Measurements from ENCODE around the gene C11orf24. TPM values are rescaled to one million over a fixed set of nuclear protein-coding genes. Genes with fewer than 3 reads are reported as not detected.

The C11orf24 gene
- total RNA-seq, 4 donors from 2014 or later = 33.3 to 59.4 (median 41.2) TPM

DNA sequence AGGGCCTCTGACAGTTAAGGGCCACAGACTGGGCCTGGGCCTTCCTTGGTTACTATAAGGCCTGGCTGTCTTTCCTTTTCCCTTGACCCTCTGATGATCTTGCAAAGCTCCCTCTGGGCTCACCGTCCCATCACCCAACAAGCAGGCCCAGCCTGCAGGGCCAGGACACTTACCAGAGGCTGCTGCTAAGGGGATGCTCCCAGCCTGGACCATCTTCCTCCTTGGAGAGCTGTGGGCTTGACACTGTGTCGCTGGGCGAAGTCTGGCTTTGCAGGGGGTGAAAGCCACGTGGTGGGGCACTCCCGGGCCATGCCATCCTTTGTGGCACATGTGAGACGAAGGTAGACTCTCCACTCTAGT, 3.9 kb downstream of the C11orf24 start:
- peak overlapping the region; percentile 56 to 95 (median 88) for H3K27ac ChIP-seq
- TF ChIP-seq, protein P1, sequence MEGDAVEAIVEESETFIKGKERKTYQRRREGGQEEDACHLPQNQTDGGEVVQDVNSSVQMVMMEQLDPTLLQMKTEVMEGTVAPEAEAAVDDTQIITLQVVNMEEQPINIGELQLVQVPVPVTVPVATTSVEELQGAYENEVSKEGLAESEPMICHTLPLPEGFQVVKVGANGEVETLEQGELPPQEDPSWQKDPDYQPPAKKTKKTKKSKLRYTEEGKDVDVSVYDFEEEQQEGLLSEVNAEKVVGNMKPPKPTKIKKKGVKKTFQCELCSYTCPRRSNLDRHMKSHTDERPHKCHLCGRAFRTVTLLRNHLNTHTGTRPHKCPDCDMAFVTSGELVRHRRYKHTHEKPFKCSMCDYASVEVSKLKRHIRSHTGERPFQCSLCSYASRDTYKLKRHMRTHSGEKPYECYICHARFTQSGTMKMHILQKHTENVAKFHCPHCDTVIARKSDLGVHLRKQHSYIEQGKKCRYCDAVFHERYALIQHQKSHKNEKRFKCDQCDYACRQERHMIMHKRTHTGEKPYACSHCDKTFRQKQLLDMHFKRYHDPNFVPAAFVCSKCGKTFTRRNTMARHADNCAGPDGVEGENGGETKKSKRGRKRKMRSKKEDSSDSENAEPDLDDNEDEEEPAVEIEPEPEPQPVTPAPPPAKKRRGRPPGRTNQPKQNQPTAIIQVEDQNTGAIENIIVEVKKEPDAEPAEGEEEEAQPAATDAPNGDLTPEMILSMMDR (IDR thresholded peaks at IDR 0.05) = no peak
- TF ChIP-seq POLR2A (IDR thresholded peaks at IDR 0.05) (no peak), EP300 (IDR thresholded peaks at IDR 0.05) (no peak)
- H3K4me1 ChIP-seq = peaks cover 0 to 82% (median 48%) of the 10 kb centered on the region in 4 donors
- H3K9me3 ChIP-seq = no peaks in the 10 kb centered on the region
- 71 to 85% methylated on average over 6 of the region's 6 CpGs for WGBS, 2 donors
- peaks cover 4 to 47% (median 11%) of the 10 kb centered on the region in 3 donors for H3K36me3 ChIP-seq
- H3K4me3 ChIP-seq = no peak overlapping the region
- DNase-seq (ENCODE audit: low spot score in 2 of 2) = peak in 1 of 2 donors; percentile 2
- no peaks in the 10 kb centered on the region for H3K27me3 ChIP-seq

DNA sequence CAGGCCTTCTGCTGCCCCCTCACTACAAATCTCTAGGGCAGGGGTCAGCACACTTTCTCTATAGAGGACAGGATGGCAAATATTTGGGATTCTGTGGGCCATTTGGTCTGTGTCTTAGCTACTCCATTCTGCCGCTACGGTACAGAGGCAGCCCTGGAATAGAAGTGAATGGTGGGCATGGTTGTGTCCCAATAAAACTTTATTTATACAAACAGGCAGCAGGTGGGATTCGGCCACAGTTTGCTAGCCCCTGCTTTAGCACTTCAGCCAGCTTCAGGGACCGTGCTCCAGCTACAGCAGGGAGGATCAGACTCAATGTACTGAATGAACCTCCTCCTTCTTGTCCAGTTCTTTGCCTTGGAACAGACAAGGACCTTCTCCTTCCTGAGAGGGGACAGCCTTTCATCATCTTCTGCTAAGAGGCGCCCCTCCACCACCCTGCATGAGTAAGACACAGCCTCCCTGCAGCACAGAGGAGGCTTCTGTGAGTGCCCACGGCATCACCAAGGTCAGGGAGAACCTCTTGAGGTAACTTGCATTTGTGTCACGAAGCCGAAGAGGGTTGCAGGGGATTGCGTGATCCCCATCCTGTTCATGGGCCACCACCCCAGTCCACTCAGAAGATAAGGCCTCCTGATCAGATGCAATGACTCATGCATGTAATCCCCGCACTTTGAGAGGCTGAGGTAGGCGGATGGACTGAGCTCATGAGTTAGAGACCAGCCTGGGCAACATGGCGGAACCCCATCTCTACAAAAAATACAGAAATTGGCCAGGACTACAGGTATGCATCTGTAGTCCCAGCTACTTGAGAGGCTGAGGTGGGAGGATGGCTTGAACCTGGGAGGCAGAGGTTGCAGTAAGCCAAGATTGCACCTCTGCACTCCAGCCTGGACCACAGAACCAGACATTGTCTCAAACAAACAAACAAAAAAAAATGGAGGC, 4.6 kb downstream of the C11orf24 start:
- no peaks in the 10 kb centered on the region for H3K9me3 ChIP-seq
- H3K4me3 ChIP-seq = peak overlapping the region in 1 of 4 donors; percentile 26
- TF ChIP-seq, protein P1 (IDR thresholded peaks at IDR 0.05) = no peak
- TF ChIP-seq POLR2A (IDR thresholded peaks at IDR 0.05) (no peak), EP300 (IDR thresholded peaks at IDR 0.05) (no peak)
- peaks cover 0 to 77% (median 45%) of the 10 kb centered on the region in 4 donors for H3K4me1 ChIP-seq
- peak in 1 of 2 donors; percentile 3 for DNase-seq (ENCODE audit: low spot score in 2 of 2)
- 79 to 87% methylated on average over 11 to 12 of the region's 12 CpGs for WGBS, 2 donors
- H3K36me3 ChIP-seq = peaks cover 4 to 53% (median 11%) of the 10 kb centered on the region in 3 donors
- H3K27ac ChIP-seq = peak overlapping the region; percentile 56 to 95 (median 88)
- no peaks in the 10 kb centered on the region for H3K27me3 ChIP-seq

DNA sequence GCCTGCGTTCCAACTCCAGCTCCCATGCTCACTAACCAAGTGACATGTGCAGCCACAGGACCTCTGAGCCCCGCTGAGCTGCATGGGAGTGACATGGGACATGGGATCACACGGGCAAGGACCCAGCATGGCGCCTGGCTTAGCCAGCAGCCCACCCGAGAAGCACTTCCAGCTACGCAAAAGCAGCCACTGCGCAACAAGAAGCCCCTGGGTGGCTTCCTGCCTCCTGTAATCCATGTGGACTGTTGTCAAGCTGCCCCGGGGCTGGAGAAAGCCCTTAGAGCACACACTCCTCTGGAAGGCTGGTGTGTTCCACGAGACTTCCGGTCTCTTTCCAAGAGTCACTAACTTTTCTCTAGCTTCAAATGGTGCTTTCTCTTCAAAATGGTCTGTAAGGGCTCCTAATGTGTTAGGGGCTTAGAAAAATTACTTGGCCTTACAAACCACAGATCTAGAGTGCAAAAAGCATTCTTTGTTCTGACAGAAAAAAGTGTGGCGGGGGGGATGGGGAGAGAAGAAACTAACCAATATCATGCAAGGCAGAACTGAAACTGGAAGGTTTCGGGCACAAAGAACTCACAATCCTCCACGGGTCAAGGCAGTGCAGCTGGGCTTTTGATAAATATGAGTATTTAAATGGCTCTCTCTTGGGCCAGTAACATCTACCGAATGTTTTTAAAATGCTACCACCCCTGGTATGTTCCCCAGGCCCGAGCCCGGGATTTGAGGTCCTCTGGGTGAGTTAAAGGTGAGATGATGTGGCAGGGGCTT, 5.5 kb downstream of the C11orf24 start:
- Histone ChIP-seq H3K4me3 (peak overlapping the region in 1 of 4 donors; percentile 26), H3K36me3 (peaks cover 4 to 62% (median 11%) of the 10 kb centered on the region in 3 donors), H3K4me1 (peaks cover 0 to 77% (median 45%) of the 10 kb centered on the region in 4 donors), H3K27ac (peak overlapping the region; percentile 56 to 95 (median 88)), H3K9me3 (no peaks in the 10 kb centered on the region), H3K27me3 (no peaks in the 10 kb centered on the region)
- TF ChIP-seq EP300 (IDR thresholded peaks at IDR 0.05) (peak in 1 of 2 donors; percentile 36), POLR2A (IDR thresholded peaks at IDR 0.05) (no peak)
- peak in 1 of 2 donors; percentile 16 for DNase-seq (ENCODE audit: low spot score in 2 of 2)
- 47 to 49% methylated on average over 16 of the region's 16 CpGs for whole genome bisulfite sequencing, 2 donors

DNA sequence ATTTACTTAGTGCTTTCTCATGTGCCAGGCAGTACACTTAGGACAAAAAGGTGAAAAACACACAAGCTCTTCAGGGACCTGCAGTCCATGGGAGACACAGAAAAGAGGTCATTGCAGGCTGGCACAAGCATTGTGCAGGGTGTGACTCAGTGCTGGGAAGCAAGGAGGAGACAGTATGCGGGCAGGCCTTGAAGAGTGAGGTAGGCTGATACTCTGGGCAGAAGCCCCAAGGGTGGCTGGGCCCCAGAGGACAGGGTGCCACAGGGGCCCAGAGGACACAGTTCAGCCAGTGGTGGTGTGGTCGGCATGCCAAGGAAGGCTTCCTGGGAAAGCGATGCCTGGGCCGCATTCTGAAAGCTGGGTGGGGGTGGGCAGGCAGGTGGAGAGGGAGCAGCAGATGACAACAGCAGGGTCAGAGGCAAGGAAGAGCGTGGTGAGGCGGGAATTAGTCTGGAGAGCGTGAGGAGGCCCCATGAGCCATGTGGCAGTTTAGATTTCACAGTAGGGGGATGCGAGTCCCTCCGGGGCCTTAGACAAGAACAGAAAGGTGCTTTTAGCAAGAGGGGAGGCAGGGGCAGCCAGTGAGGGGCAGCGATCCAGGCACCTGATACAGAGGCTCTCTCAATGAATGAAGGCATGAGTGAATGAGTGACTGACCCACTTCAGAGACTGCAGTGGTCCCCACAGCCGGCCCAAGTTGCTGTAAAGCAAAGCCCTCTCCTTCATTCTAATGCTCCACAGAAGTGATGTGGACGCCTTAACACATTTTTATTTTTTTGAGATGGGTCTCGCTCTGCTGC, 6.8 kb downstream of the C11orf24 start:
- TF ChIP-seq EP300 (IDR thresholded peaks at IDR 0.05) (no peak), POLR2A (IDR thresholded peaks at IDR 0.05) (no peak)
- TF ChIP-seq, protein P1 (IDR thresholded peaks at IDR 0.05) = no peak
- no peaks in the 10 kb centered on the region for H3K9me3 ChIP-seq
- peaks cover 0 to 65% (median 34%) of the 10 kb centered on the region in 4 donors for H3K4me1 ChIP-seq
- H3K27ac ChIP-seq = peak overlapping the region in 3 of 4 donors; percentile 40 to 95 (median 95)
- peaks cover 4 to 76% (median 11%) of the 10 kb centered on the region in 3 donors for H3K36me3 ChIP-seq
- no peaks in the 10 kb centered on the region for H3K27me3 ChIP-seq
- no peak overlapping the region for H3K4me3 ChIP-seq
- 81 to 93% methylated on average over 13 of the region's 13 CpGs for WGBS, 2 donors
- no peak for DNase-seq (ENCODE audit: low spot score in 2 of 2)

DNA sequence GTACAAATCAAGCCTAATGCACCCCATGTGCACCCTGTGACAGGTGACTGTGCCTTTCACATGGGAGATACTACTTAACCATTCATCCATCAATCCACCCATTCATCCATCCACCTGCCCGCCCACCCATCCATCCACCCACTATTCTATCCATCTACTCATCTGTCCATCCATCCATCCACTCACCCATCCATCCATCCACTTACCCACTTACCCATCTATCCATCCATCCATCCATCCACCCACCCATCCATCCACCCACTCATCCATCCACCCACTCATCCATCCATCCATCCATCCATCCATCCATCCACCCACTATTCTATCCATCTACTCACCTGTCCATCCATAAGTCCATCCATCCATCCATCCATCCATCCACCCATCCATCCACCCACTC, 7.5 kb downstream of the C11orf24 start:
- peaks cover 0 to 58% (median 28%) of the 10 kb centered on the region in 4 donors for H3K4me1 ChIP-seq
- no peak for TF ChIP-seq EP300 (IDR thresholded peaks at IDR 0.05)
- TF ChIP-seq, protein P1 (IDR thresholded peaks at IDR 0.05) = no peak
- no peak for TF ChIP-seq POLR2A (IDR thresholded peaks at IDR 0.05)
- 94 to 100% methylated on average over 1 of the region's 1 CpG for WGBS, 2 donors
- no peaks in the 10 kb centered on the region for H3K9me3 ChIP-seq
- H3K27me3 ChIP-seq = no peaks in the 10 kb centered on the region
- DNase-seq (ENCODE audit: low spot score in 2 of 2) = peak in 1 of 2 donors; percentile 1
- peaks cover 4 to 76% (median 11%) of the 10 kb centered on the region in 3 donors for H3K36me3 ChIP-seq
- no peak overlapping the region for H3K4me3 ChIP-seq
- no peak overlapping the region for H3K27ac ChIP-seq
